Testis (tissue), 3 donors: ENCODE results near the gene TENM4. TPM values are rescaled to one million over a fixed set of nuclear protein-coding genes. Genes with fewer than 3 reads are reported as not detected.

Experiments used
- DNase-seq: peaks from one replicate; pipeline ENCODE4 v3.0.0-alpha.2; 2019
- H3K27ac ChIP-seq, 2 donors: fragments of 200-600 bp; sonication (generic); one replicate each; pipeline ENCODE4 v1.5.1; 2019
- H3K27me3 ChIP-seq: fragments of 200-600 bp; sonication (generic); one replicate; pipeline ENCODE4 v1.5.1; 2019
- H3K36me3 ChIP-seq: fragments of 200-600 bp; sonication (generic); one replicate; pipeline ENCODE4 v1.5.1; 2017; ENCODE audit warnings: low read depth; ENCODE audit errors: missing control alignments
- H3K4me1 ChIP-seq: fragments of 200-600 bp; sonication (generic); one replicate; pipeline ENCODE4 v1.5.1; 2019
- H3K4me3 ChIP-seq, 2 donors: fragments of 200-600 bp; sonication (generic); one replicate each; pipeline ENCODE4 v1.5.1; 2017 to 2019
- H3K9me3 ChIP-seq: fragments of 200-600 bp; sonication (generic); one replicate; pipeline ENCODE4 v1.5.1; 2017
- POLR2A ChIP-seq: fragments of 450-650 bp; IDR thresholded peaks from one replicate; pipeline ENCODE4 v1.6.1; 2017; ENCODE audit warnings: antibody characterized with exemption, mild to moderate bottlenecking, moderate library complexity
- WGBS, 2 donors: methylation state at CpG; one replicate each; pipeline ENCODE4 v1.1.5; 2018; 5-methylcytosine and 5-hydroxymethylcytosine counted together
- intact Hi-C: fragments of 100-400 bp; cut with DNase I; formaldehyde crosslinking; loops from one replicate; pipeline ENCODE4 v1.15.1; 2023; ENCODE audit warnings: low total_unique reads
- polyA plus RNA-seq: library from polyadenylated mRNA; stranded (reverse); fragments of 350-450 nt; fragmentation: Illumina TruSeq; extraction: RNeasy Lipid Tissue Mini Kit (QIAGEN cat#74804); gene quantifications from one replicate; pipeline ENCODE4 v1.2.3, GENCODE V29; 2014; ENCODE audit warnings: low read depth, low replicate concordance; ENCODE audit not compliant: insufficient read depth
- total RNA-seq, 2 donors: library from RNA; depleted of rRNA; stranded (reverse); fragments of >200 nt; gene quantifications; one replicate each; pipeline ENCODE4 v1.2.3, GENCODE V29; 2016
- TF ChIP-seq, protein P1 (sequence below), 3 experiments: fragments of 450-650 bp in 2 of 3; fragments of 200-600 bp in 1 of 3; sonication (generic) in 1 of 3; IDR thresholded peaks; one replicate each; pipeline ENCODE4 v1.5.1; 2016 to 2019; ENCODE audit warnings: antibody characterized with exemption in 3 of 3, mild to moderate bottlenecking in 2 of 3, moderate library complexity in 1 of 3

The TENM4 gene
- total and polyA plus RNA-seq, 3 donors from 2014 or later: 10.6 to 17.9 (median 11.4) TPM

DNA sequence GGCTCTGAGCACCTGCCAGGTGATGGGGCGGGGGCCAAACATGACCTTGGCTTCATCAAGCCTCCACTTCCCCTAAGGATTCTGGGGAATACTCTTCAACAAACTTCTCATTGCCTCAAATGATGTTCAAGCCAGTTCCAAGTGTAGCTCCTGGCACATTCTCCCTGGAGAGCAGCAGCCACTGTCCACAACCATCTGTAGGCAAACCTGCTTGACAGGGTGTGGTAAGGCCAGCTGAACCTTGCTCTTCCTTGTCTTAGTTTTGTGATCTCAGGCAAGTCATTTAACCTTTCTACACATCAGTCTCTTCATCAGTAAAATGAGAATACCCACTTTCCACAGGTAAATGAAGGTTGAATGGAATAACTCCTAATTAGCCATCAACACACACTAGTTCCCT is 323.3 kb downstream of the TENM4 start:
- intact Hi-C loops: no loop called here
- TF ChIP-seq, protein P1, sequence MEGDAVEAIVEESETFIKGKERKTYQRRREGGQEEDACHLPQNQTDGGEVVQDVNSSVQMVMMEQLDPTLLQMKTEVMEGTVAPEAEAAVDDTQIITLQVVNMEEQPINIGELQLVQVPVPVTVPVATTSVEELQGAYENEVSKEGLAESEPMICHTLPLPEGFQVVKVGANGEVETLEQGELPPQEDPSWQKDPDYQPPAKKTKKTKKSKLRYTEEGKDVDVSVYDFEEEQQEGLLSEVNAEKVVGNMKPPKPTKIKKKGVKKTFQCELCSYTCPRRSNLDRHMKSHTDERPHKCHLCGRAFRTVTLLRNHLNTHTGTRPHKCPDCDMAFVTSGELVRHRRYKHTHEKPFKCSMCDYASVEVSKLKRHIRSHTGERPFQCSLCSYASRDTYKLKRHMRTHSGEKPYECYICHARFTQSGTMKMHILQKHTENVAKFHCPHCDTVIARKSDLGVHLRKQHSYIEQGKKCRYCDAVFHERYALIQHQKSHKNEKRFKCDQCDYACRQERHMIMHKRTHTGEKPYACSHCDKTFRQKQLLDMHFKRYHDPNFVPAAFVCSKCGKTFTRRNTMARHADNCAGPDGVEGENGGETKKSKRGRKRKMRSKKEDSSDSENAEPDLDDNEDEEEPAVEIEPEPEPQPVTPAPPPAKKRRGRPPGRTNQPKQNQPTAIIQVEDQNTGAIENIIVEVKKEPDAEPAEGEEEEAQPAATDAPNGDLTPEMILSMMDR (IDR thresholded peaks at IDR 0.05): no peak
- TF ChIP-seq POLR2A: no peak
- no peaks in the 10 kb centered on the region for H3K36me3 ChIP-seq

DNA sequence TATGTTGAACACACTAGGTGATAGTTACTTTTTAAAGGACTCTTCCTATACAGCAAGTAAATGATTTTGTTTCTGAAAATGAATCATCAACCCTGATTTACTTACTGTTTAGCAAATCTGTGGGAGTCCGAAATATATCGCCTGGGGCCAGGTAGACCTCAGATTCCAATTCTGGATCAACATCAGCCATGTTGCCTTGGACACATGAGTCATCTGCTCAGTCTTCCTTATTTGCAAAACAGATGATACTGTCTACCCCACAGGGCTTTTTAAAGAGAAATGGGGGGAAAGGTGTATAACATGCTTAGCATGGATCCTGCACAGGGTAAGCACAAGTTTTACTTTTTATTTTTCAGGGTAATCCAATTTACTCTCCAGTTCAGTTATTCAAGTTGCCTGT is 324.2 kb downstream of the TENM4 start:
- no peaks in the 10 kb centered on the region for H3K4me1 ChIP-seq
- no peak overlapping the region for H3K27ac ChIP-seq
- H3K36me3 ChIP-seq: no peaks in the 10 kb centered on the region
- no peaks in the 10 kb centered on the region for H3K27me3 ChIP-seq
- intact Hi-C loops: no loop called here
- 91% methylated on average over 2 of the region's 2 CpGs for WGBS, 2 donors
- no peaks in the 10 kb centered on the region for H3K9me3 ChIP-seq
- H3K4me3 ChIP-seq: no peak overlapping the region
- TF ChIP-seq, protein P1 (IDR thresholded peaks at IDR 0.05): no peak
- no peak for TF ChIP-seq POLR2A
- no peak for DNase-seq

More for the DNA sequence above, 323.3 kb downstream of the TENM4 start:
- H3K4me3 ChIP-seq: no peak overlapping the region
- DNase-seq: no peak
- no peaks in the 10 kb centered on the region for H3K4me1 ChIP-seq
- H3K27ac ChIP-seq: no peak overlapping the region
- H3K27me3 ChIP-seq: no peaks in the 10 kb centered on the region
- no peaks in the 10 kb centered on the region for H3K9me3 ChIP-seq
- 100% methylated on average over 1 of the region's 1 CpG for WGBS, 2 donors

DNA sequence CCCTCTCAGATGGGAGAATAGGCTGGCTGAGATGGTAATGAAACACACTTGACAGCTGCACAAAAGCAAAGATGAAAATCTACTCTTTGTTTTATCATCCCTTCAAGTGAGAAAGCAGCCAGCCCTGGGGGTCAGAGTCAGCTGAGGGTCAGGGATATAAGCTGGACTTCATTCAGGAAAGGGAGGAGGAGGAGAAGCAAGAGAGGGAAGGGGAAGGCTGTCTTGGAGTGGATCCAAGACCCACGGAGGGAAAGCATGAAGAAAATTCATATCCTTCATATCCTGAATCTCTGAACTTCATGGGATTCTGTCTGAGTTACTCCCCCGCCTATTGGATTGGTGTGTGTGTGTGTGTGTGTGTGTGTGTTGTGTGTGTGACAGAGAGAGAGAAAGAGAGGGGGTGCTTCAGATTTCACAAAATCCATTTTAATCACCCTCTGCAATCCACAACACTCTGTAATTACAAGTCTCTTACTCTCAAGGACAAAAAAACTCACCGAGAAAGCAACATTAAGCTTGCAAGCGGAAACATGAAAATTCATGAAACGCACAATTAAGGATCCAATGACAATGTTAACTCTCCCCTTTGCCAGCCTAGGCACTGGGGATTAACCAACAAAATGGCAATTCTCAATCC is 327.7 kb downstream of the TENM4 start:
- Histone ChIP-seq H3K4me3 (no peak overlapping the region), H3K27ac (no peak overlapping the region), H3K27me3 (no peaks in the 10 kb centered on the region), H3K9me3 (no peaks in the 10 kb centered on the region), H3K36me3 (no peaks in the 10 kb centered on the region), H3K4me1 (no peaks in the 10 kb centered on the region)
- WGBS, 2 donors: 45 to 47% methylated on average over 5 of the region's 5 CpGs
- no peak for TF ChIP-seq POLR2A
- TF ChIP-seq, protein P1 (IDR thresholded peaks at IDR 0.05): no peak
- intact Hi-C loops: no loop called here
- no peak for DNase-seq

DNA sequence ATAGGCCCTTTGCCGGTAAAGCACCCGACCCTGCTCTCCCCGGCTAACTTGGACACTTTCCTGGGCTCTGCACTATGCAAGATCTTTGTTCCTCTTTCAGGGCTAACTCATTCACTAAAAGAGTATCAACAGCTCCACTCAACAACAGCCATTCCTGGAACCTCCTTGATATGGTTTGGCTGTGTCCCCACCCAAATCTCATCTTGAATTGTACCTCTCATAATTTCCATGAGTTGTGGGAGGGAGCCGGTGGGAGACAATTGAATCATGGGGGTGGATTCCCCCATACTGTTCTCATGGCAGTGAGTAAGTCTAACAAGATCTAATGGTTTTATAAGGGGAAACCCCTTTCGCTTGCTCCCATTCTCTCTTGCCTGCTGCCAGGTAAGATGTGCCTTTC is 330.0 kb downstream of the TENM4 start:
- Histone ChIP-seq H3K27me3 (no peaks in the 10 kb centered on the region), H3K27ac (no peak overlapping the region), H3K36me3 (no peaks in the 10 kb centered on the region), H3K4me3 (no peak overlapping the region), H3K9me3 (no peaks in the 10 kb centered on the region), H3K4me1 (no peaks in the 10 kb centered on the region)
- no peak for TF ChIP-seq POLR2A
- TF ChIP-seq, protein P1 (IDR thresholded peaks at IDR 0.05): no peak
- no peak for DNase-seq
- intact Hi-C loops: no loop called here
- 87 to 96% methylated on average over 5 of the region's 5 CpGs for WGBS, 2 donors

DNA sequence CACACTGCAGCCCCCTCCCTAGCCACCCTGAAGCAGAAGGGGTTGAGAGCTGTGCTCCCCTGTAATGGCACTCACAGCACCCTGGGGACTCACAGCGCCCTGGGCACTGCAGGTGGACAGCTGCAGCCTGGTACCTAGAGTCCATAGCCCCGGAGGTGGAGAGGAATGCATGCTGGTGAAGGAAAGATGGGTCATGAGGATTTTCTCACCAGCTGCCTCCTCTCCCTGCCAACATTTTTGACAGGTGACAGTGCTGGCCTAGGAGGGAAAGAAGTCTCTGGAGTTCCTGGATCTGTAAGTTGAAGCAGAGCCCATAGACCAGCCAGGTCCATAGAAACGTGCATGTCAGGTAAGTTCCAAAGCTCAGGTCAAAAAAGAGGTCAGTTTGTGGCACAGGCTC is 330.5 kb downstream of the TENM4 start:
- TF ChIP-seq POLR2A: no peak
- TF ChIP-seq, protein P1 (IDR thresholded peaks at IDR 0.05): no peak
- DNase-seq: no peak
- H3K27me3 ChIP-seq: no peaks in the 10 kb centered on the region
- H3K9me3 ChIP-seq: no peaks in the 10 kb centered on the region
- no peaks in the 10 kb centered on the region for H3K4me1 ChIP-seq
- intact Hi-C loops: no loop called here
- 75 to 98% methylated on average over 3 of the region's 3 CpGs for WGBS, 2 donors
- H3K27ac ChIP-seq: no peak overlapping the region
- H3K36me3 ChIP-seq: no peaks in the 10 kb centered on the region
- no peak overlapping the region for H3K4me3 ChIP-seq
